Panc1 (cell line): ENCODE measurements around the gene USP28. TPM values are rescaled to one million over a fixed set of nuclear protein-coding genes. Genes with fewer than 3 reads are reported as not detected.

Experiments used
- ATAC-seq: fragments of 200-7000 bp; cut with Tn5 transposase; 2 replicates; pipeline ENCODE4 v1.9.1; 2020; ENCODE audit warnings: mild to moderate bottlenecking, moderate library complexity
- BruUV-seq: library from RNA; stranded (reverse); fragments of 400-500 nt; replicated peaks from 2 replicates; lab custom pipeline; 2021; lab: Mats Ljungman, UMichigan
- CTCF ChIA-PET: fragments of 300-600 bp; sonication (Branson Sonifier 250); formaldehyde crosslinking; loops from one replicate; lab custom pipeline; 2022; ENCODE audit warnings: antibody characterized with exemption; lab: Charles Lee
- POLR2A ChIA-PET: fragments of 300-600 bp; sonication (Branson Sonifier 250); formaldehyde crosslinking; loops from one replicate; lab custom pipeline; 2022; ENCODE audit warnings: antibody characterized with exemption; lab: Charles Lee
- DNase-seq: peaks from one replicate; pipeline ENCODE4 v3.0.0-alpha.2; 2010; ENCODE audit warnings: low read depth, low spot score
- H3K27ac ChIP-seq: 2 replicates; pipeline ENCODE4 v1.5.1; 2011; ENCODE audit warnings: mild to moderate bottlenecking, low read length, inconsistent platforms
- H3K27me3 ChIP-seq: fragments of 200-500 bp; sonication (Bioruptor generic); 2 replicates; pipeline ENCODE4 v1.6.0; 2014; ENCODE audit warnings: low read length, inconsistent platforms; ENCODE audit not compliant: control insufficient read depth, insufficient read depth
- H3K36me3 ChIP-seq: fragments of 200-500 bp; sonication (Bioruptor generic); 2 replicates; pipeline ENCODE4 v1.5.1; 2014; ENCODE audit warnings: inconsistent platforms, mild to moderate bottlenecking, low read length, moderate library complexity; ENCODE audit not compliant: control insufficient read depth, insufficient read depth
- H3K4me1 ChIP-seq: 2 replicates; pipeline ENCODE4 v1.5.1; 2011; ENCODE audit warnings: inconsistent platforms, mild to moderate bottlenecking, low read length, moderate library complexity; ENCODE audit not compliant: control insufficient read depth, insufficient read depth
- H3K4me3 ChIP-seq, 2 experiments: 2 replicates each; pipeline ENCODE4 v1.5.1; 2011 to 2012; ENCODE audit warnings: low read depth in 2 of 2, low read length in 2 of 2, mild to moderate bottlenecking in 2 of 2, inconsistent platforms in 1 of 2, moderate library complexity in 1 of 2
- H3K9me3 ChIP-seq: fragments of 200-500 bp; sonication (Bioruptor generic); 2 replicates; pipeline ENCODE4 v1.5.1; 2014; ENCODE audit warnings: low read depth, mild to moderate bottlenecking, inconsistent platforms, low read length, moderate library complexity; ENCODE audit not compliant: control insufficient read depth, insufficient read depth
- CTCF ChIP-seq: fragments of 450-650 bp; IDR thresholded peaks from 2 replicates; pipeline ENCODE4 v1.5.1; 2017; ENCODE audit warnings: mild to moderate bottlenecking
- POLR2AphosphoS5 ChIP-seq: IDR thresholded peaks from 2 replicates; pipeline ENCODE4 v1.6.1; 2012; ENCODE audit warnings: mild to moderate bottlenecking, low read depth, low read length, moderate library complexity
- REST ChIP-seq, 2 experiments: IDR thresholded peaks; 2 replicates each; pipeline ENCODE4 v1.6.1; 2011 to 2012; ENCODE audit warnings: low read depth in 2 of 2, control low read depth in 1 of 2, low read length in 1 of 2, mild to moderate bottlenecking in 1 of 2, moderate library complexity in 1 of 2; ENCODE audit not compliant: insufficient read depth in 1 of 2
- SIN3A ChIP-seq: IDR thresholded peaks from 2 replicates; pipeline ENCODE4 v1.6.1; 2012; ENCODE audit warnings: low read depth, mild to moderate bottlenecking, low read length, moderate library complexity, borderline replicate concordance; ENCODE audit not compliant: insufficient read depth
- TCF7L2 ChIP-seq: IDR thresholded peaks from 2 replicates; pipeline ENCODE4 v1.6.1; 2011; ENCODE audit warnings: mild to moderate bottlenecking, low read depth, low read length, inconsistent platforms
- in situ Hi-C: cut with HindIII; loops from 2 replicates; pipeline ENCODE4 v1.10.0; 2016; ENCODE audit warnings: low sequenced_read_pairs, low pct_unique_long_range_greater_than_20kb
- intact Hi-C: fragments of 100-400 bp; cut with micrococcal nuclease; formaldehyde crosslinking; loops from one replicate; pipeline ENCODE4 v1.10.0; 2022; ENCODE audit not compliant: unreplicated experiment
- total RNA-seq: library from RNA; stranded (reverse); gene quantifications from one replicate; pipeline ENCODE4 v1.2.1, GENCODE V29; 2021; ENCODE audit not compliant: unreplicated experiment

Gene USP28
- total RNA-seq, 1 experiment from 2014 or later: 52.3 TPM

GRCh38 chr11:113828191-113828590 lies 47.2 kb downstream of the USP28 start:
- ChIA-PET POLR2A (no interaction called here), CTCF (no interaction called here)
- Histone ChIP-seq H3K27me3 (no peaks in the 10 kb centered on the region), H3K4me1 (no peaks in the 10 kb centered on the region), H3K36me3 (0 out of 2 replicates have a peak, but pooled peaks cover 3% of the 10 kb centered on the region), H3K27ac (no peak overlapping the region), H3K4me3 (no peak overlapping the region), H3K9me3 (no peaks in the 10 kb centered on the region)
- TF ChIP-seq CTCF: no peak
- no peak for ATAC-seq
- BruUV-seq: no TSS peak
- intact Hi-C loops (no loop called here), in situ Hi-C loops (no loop called here)
- DNase-seq: no peak

DNA sequence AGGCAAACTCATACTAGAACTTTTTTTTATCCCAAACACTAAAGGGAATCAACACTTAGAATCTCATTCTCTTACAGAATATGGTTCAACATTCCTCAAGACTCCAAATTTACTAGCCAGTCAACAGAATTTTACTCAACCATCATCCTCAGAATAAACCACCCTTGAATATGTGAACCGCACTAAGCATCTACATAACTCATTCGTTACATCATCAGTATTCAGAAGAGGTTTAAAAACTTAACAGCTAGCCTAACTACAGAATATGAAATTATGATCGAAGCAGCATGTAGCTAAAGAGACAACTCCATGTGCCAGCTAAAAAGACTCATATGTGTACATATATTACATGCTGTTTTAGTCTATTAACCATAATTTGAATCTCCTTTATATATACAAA lies 47.9 kb downstream of the USP28 start:
- TF ChIP-seq SIN3A: no peak
- no peak for TF ChIP-seq REST (IDR thresholded peaks at IDR 0.05; ENCODE audit: insufficient read depth in 1 of 2, low read depth in 2 of 2, low read length in 1 of 2)
- TF ChIP-seq TCF7L2: no peak
- no peak for TF ChIP-seq POLR2AphosphoS5
- ATAC-seq (no peak), DNase-seq (no peak)
- POLR2A ChIA-PET: no interaction called here
- 0 out of 2 replicates have a peak, but pooled peaks cover 5% of the 10 kb centered on the region for H3K36me3 ChIP-seq
- H3K4me3 ChIP-seq: no peak overlapping the region
- no peak overlapping the region for H3K27ac ChIP-seq
- H3K27me3 ChIP-seq: no peaks in the 10 kb centered on the region
- in situ Hi-C loops (no loop called here), intact Hi-C loops (no loop called here)
- H3K4me1 ChIP-seq: no peaks in the 10 kb centered on the region
- CTCF ChIA-PET: no interaction called here
- no TSS peak for BruUV-seq
- H3K9me3 ChIP-seq: no peaks in the 10 kb centered on the region

DNA sequence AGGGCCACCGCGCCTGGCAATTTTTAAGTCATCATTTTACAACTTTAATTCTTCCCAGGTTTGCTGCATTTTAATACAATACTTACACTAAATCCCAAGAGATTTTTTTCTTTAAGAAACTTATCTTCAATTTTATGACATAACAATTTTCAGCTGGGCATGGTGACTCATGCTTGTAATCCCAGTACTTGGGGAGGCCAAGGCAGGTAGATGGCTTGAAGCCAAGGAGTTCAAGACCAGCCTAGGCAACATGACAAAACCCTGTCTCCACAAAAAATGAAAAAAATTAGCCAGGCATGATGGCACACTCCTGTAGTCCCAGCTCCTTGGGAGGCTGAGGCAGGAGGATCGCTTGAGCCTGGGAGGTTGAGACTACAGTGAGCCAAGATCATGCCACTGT lies 56.9 kb downstream of the USP28 start:
- Histone ChIP-seq H3K27ac (no peak overlapping the region), H3K9me3 (no peaks in the 10 kb centered on the region), H3K4me1 (no peaks in the 10 kb centered on the region), H3K4me3 (no peak overlapping the region), H3K27me3 (no peaks in the 10 kb centered on the region), H3K36me3 (peaks cover 8% of the 10 kb centered on the region; the same call in 1 of the 2 replicates)
- TF ChIP-seq TCF7L2: no peak
- TF ChIP-seq SIN3A: no peak
- TF ChIP-seq POLR2AphosphoS5: no peak
- ATAC-seq (no peak), DNase-seq (no peak)
- CTCF ChIA-PET: interaction anchor here (0.7 kb wide), 1 partner anchor 454 kb away, joined by 5 read pairs; no protein-coding TSS in a partner anchor
- in situ Hi-C loops (no loop called here), intact Hi-C loops (no loop called here)
- POLR2A ChIA-PET: no interaction called here
- BruUV-seq: no TSS peak
